Measurements from ENCODE around the gene TRIM15. TPM values are rescaled to one million over a fixed set of nuclear protein-coding genes. Genes with fewer than 3 reads are reported as not detected.
"Not testable (repeated sequence)": the region's sequence is repeated elsewhere in the genome, so short reads cannot be mapped to it uniquely, and the experiment has no call there.

Gene TRIM15
- total RNA-seq, 1 donor: not detected

GRCh38 chr6:30163918-30164654 is 740 bp downstream of the TRIM15 start:
- no peaks in the 10 kb centered on the region for H3K4me1 ChIP-seq (ENCODE audit: insufficient read depth, low read length)
- H2AFZ ChIP-seq (ENCODE audit: low read length): no peak overlapping the region
- H3K36me3 ChIP-seq (ENCODE audit: insufficient read depth, low read length): no peaks in the 10 kb centered on the region
- no peak for TF ChIP-seq CTCF (IDR thresholded peaks at IDR 0.05; ENCODE audit: extremely low read depth, low read depth, low read length)
- H3K27me3 ChIP-seq (ENCODE audit: insufficient read depth, low read length): peaks cover 31% of the 10 kb centered on the region
- DNase-seq (ENCODE audit: insufficient read length, low spot score, missing footprints): no peak
- no peak overlapping the region for H3K4me3 ChIP-seq (ENCODE audit: insufficient read depth, low read length)
- H3K4me2 ChIP-seq (ENCODE audit: insufficient read depth, low read length): no peak overlapping the region
- no peaks in the 10 kb centered on the region for H3K79me2 ChIP-seq (ENCODE audit: insufficient read depth, low read length)
- no peaks in the 10 kb centered on the region for H4K20me1 ChIP-seq (ENCODE audit: insufficient read depth, low read length)
- H3K27ac ChIP-seq (ENCODE audit: low read depth, low read length): no peak overlapping the region
- no peaks in the 10 kb centered on the region for H3K9me3 ChIP-seq (ENCODE audit: low read depth, low read length)

GRCh38 chr6:30164714-30165113 is 1.4 kb downstream of the TRIM15 start:
- no peak overlapping the region for H2AFZ ChIP-seq (ENCODE audit: low read length)
- peaks cover 37% of the 10 kb centered on the region for H3K27me3 ChIP-seq (ENCODE audit: insufficient read depth, low read length)
- H3K79me2 ChIP-seq (ENCODE audit: insufficient read depth, low read length): no peaks in the 10 kb centered on the region
- no peak for TF ChIP-seq CTCF (IDR thresholded peaks at IDR 0.05; ENCODE audit: extremely low read depth, low read depth, low read length)
- H3K36me3 ChIP-seq (ENCODE audit: insufficient read depth, low read length): no peaks in the 10 kb centered on the region
- no peak overlapping the region for H3K27ac ChIP-seq (ENCODE audit: low read depth, low read length)
- no peak for DNase-seq (ENCODE audit: insufficient read length, low spot score, missing footprints)
- H4K20me1 ChIP-seq (ENCODE audit: insufficient read depth, low read length): no peaks in the 10 kb centered on the region
- no peak overlapping the region for H3K4me3 ChIP-seq (ENCODE audit: insufficient read depth, low read length)
- H3K4me1 ChIP-seq (ENCODE audit: insufficient read depth, low read length): no peaks in the 10 kb centered on the region
- no peak overlapping the region for H3K4me2 ChIP-seq (ENCODE audit: insufficient read depth, low read length)
- H3K9me3 ChIP-seq (ENCODE audit: low read depth, low read length): no peaks in the 10 kb centered on the region

GRCh38 chr6:30165238-30165637 is 1.9 kb downstream of the TRIM15 start:
- peaks cover 41% of the 10 kb centered on the region for H3K27me3 ChIP-seq (ENCODE audit: insufficient read depth, low read length)

GRCh38 chr6:30167101-30167500 is 3.8 kb downstream of the TRIM15 start:
- no peak for DNase-seq (ENCODE audit: insufficient read length, low spot score, missing footprints)
- TF ChIP-seq CTCF (IDR thresholded peaks at IDR 0.05; ENCODE audit: extremely low read depth, low read depth, low read length): no peak
- H3K79me2 ChIP-seq (ENCODE audit: insufficient read depth, low read length): no peaks in the 10 kb centered on the region
- no peak overlapping the region for H3K4me2 ChIP-seq (ENCODE audit: insufficient read depth, low read length)
- H3K27ac ChIP-seq (ENCODE audit: low read depth, low read length): no peak overlapping the region
- H4K20me1 ChIP-seq (ENCODE audit: insufficient read depth, low read length): no peaks in the 10 kb centered on the region
- H3K9me3 ChIP-seq (ENCODE audit: low read depth, low read length): no peaks in the 10 kb centered on the region
- no peak overlapping the region for H3K4me3 ChIP-seq (ENCODE audit: insufficient read depth, low read length)
- no peaks in the 10 kb centered on the region for H3K36me3 ChIP-seq (ENCODE audit: insufficient read depth, low read length)
- H2AFZ ChIP-seq (ENCODE audit: low read length): no peak overlapping the region
- H3K27me3 ChIP-seq (ENCODE audit: insufficient read depth, low read length): peaks cover 59% of the 10 kb centered on the region
- no peaks in the 10 kb centered on the region for H3K4me1 ChIP-seq (ENCODE audit: insufficient read depth, low read length)

More at GRCh38 chr6:30165238-30165637, 1.9 kb downstream of the TRIM15 start:
- not testable (repeated sequence) for H3K27ac ChIP-seq (ENCODE audit: low read depth, low read length); H2AFZ ChIP-seq (ENCODE audit: low read length); H3K79me2 ChIP-seq (ENCODE audit: insufficient read depth, low read length); H3K4me3 ChIP-seq (ENCODE audit: insufficient read depth, low read length); H3K9me3 ChIP-seq (ENCODE audit: low read depth, low read length); H3K4me2 ChIP-seq (ENCODE audit: insufficient read depth, low read length); H3K4me1 ChIP-seq (ENCODE audit: insufficient read depth, low read length); DNase-seq (ENCODE audit: insufficient read length, low spot score, missing footprints); H4K20me1 ChIP-seq (ENCODE audit: insufficient read depth, low read length); H3K36me3 ChIP-seq (ENCODE audit: insufficient read depth, low read length)

Data from osteoblast (primary cell).